A549 (cell line): ENCODE data around the gene FZD4. TPM values are rescaled to one million over a fixed set of nuclear protein-coding genes. Genes with fewer than 3 reads are reported as not detected.

ENCODE experiments used
- ATAC-seq, 2 experiments: fragments of 200-7000 bp in 1 of 2; fragments of >200 bp in 1 of 2; cut with Nextera tagmentation in 1 of 2; cut with Tn5 transposase in 1 of 2; 3 replicates each; pipeline versions ENCODE4 v1.8.0 to v1.9.1; 2018 to 2020; ENCODE audit warnings: mild to moderate bottlenecking in 1 of 2, moderate library complexity in 1 of 2
- CTCF ChIA-PET: fragments of 300-600 bp; sonication (Branson Sonifier 250); formaldehyde crosslinking; extraction: SDS; loops from one replicate; lab custom pipeline; 2021; ENCODE audit warnings: antibody characterized with exemption, inconsistent platforms; lab: Yijun Ruan, JAX
- POLR2A ChIA-PET: fragments of 350-600 bp; formaldehyde crosslinking; extraction: SDS; loops from one replicate; lab custom pipeline; 2021; ENCODE audit warnings: antibody characterized with exemption, inconsistent platforms; lab: Yijun Ruan, JAX
- DNase-seq, 2 experiments: peaks; one replicate each; pipeline versions ENCODE4 v3.0.0 to v3.0.0-alpha.2; 2011 to 2016; ENCODE audit warnings: low read depth in 1 of 2, low spot score in 1 of 2
- FAIRE-seq: peaks from 2 replicates; lab custom pipeline; 2011; peaks lifted over from hg19 to GRCh38; lab: Jason Lieb, UNC
- H3K27ac ChIP-seq, 2 experiments: fragments of >200 bp; sonication (Bioruptor Twin); formaldehyde crosslinking; 3 replicates each; pipeline ENCODE4 v1.5.1; 2016 to 2017
- H3K4me1 ChIP-seq: fragments of >200 bp; sonication (Bioruptor Twin); formaldehyde crosslinking; 3 replicates; pipeline ENCODE4 v1.6.1; 2016
- H3K4me2 ChIP-seq: fragments of >200 bp; sonication (Bioruptor Twin); formaldehyde crosslinking; 3 replicates; pipeline ENCODE4 v1.6.1; 2016
- H3K4me3 ChIP-seq: fragments of >200 bp; sonication (Bioruptor Twin); formaldehyde crosslinking; 3 replicates; pipeline ENCODE4 v1.5.1; 2016
- H3K9me3 ChIP-seq: fragments of >200 bp; sonication (Bioruptor Twin); formaldehyde crosslinking; 3 replicates; pipeline ENCODE4 v1.6.1; 2016
- ATOH8 ChIP-seq: fragments of 250-450 bp; sonication (Bioruptor Pico); IDR thresholded peaks from 2 replicates; pipeline ENCODE4 v1.5.0; 2020; ENCODE audit warnings: low read depth, mild to moderate bottlenecking, moderate library complexity
- CBX2 ChIP-seq: fragments of 200-600 bp; sonication (generic); IDR thresholded peaks from 2 replicates; pipeline ENCODE4 v1.6.1; 2016; ENCODE audit warnings: low read depth, mild to moderate bottlenecking, borderline replicate concordance
- FOSL2 ChIP-seq, 2 experiments: fragments of 450-650 bp in 1 of 2; fragments of >200 bp in 1 of 2; sonication (Bioruptor Twin) in 1 of 2; formaldehyde crosslinking; IDR thresholded peaks; 2 replicates each; pipeline versions ENCODE4 v1.5.0 to v1.6.1; 2016 to 2020; ENCODE audit warnings: mild to moderate bottlenecking in 1 of 2, moderate library complexity in 1 of 2
- HES2 ChIP-seq: fragments of >200 bp; sonication (Bioruptor Twin); formaldehyde crosslinking; IDR thresholded peaks from 2 replicates; pipeline ENCODE4 v1.6.1; 2016
- HOXA7 ChIP-seq: fragments of 250-450 bp; sonication (Bioruptor Pico); IDR thresholded peaks from 2 replicates; pipeline ENCODE4 v1.5.0; 2020; ENCODE audit warnings: mild to moderate bottlenecking, moderate library complexity
- HOXB5 ChIP-seq: fragments of 250-450 bp; sonication (Bioruptor Pico); IDR thresholded peaks from 2 replicates; pipeline ENCODE4 v1.5.0; 2020; ENCODE audit warnings: mild to moderate bottlenecking, moderate library complexity
- JUNB ChIP-seq: fragments of >200 bp; sonication (Bioruptor Twin); formaldehyde crosslinking; IDR thresholded peaks from 2 replicates; pipeline ENCODE4 v1.6.1; 2016
- KDM5A ChIP-seq: fragments of 200-600 bp; sonication (generic); IDR thresholded peaks from 2 replicates; pipeline ENCODE4 v1.6.1; 2016; ENCODE audit warnings: antibody characterized with exemption, mild to moderate bottlenecking
- MAZ ChIP-seq: fragments of 150-350 bp; IDR thresholded peaks from 2 replicates; pipeline ENCODE4 v1.6.1; 2014; ENCODE audit warnings: antibody characterized with exemption, low read depth, low read length, borderline replicate concordance
- POLR2A ChIP-seq: IDR thresholded peaks from 2 replicates; pipeline ENCODE4 v1.6.1; 2012; ENCODE audit warnings: mild to moderate bottlenecking, low read length
- RARB ChIP-seq: fragments of 250-450 bp; sonication (Bioruptor Pico); IDR thresholded peaks from 2 replicates; pipeline ENCODE4 v1.8.0; 2021; ENCODE audit warnings: mild to moderate bottlenecking, moderate library complexity
- RCOR1 ChIP-seq: fragments of 150-350 bp; IDR thresholded peaks from 2 replicates; pipeline ENCODE4 v1.6.1; 2014; ENCODE audit warnings: antibody characterized with exemption, low read length, low read depth
- RNF2 ChIP-seq: fragments of 200-600 bp; sonication (generic); IDR thresholded peaks from 2 replicates; pipeline ENCODE4 v1.6.1; 2016; ENCODE audit warnings: low read depth, mild to moderate bottlenecking, antibody characterized with exemption, moderate library complexity, borderline replicate concordance
- SMC3 ChIP-seq: fragments of >200 bp; sonication (Bioruptor Twin); formaldehyde crosslinking; IDR thresholded peaks from 3 replicates; pipeline ENCODE4 v1.6.1; 2018; ENCODE audit warnings: inconsistent platforms
- TP53 ChIP-seq: fragments of 250-450 bp; sonication (Bioruptor Pico); IDR thresholded peaks from 2 replicates; pipeline ENCODE4 v1.5.0; 2021; ENCODE audit warnings: mild to moderate bottlenecking, moderate library complexity
- ZFP36 ChIP-seq: fragments of 450-650 bp; IDR thresholded peaks from 2 replicates; pipeline ENCODE4 v1.6.1; 2014; ENCODE audit warnings: borderline replicate concordance; ENCODE audit not compliant: partially characterized antibody
- WGBS: methylation state at CpG from one replicate; pipeline ENCODE4 v1.1.6; 2017; ENCODE audit errors: missing lambda C conversion rate; 5-methylcytosine and 5-hydroxymethylcytosine counted together
- polyA plus RNA-seq, 4 experiments: library from polyadenylated mRNA; depleted of rRNA in 3 of 4; stranded (reverse); fragments of >200 nt; fragmentation: RNase III in 1 of 4; extraction: RNeasy Plus Mini Kit Qiagen cat#74134 plus additional on column Dnase treatment in 1 of 4; gene quantifications; 2 replicates in 3 of 4; 3 replicates in 1 of 4; pipeline ENCODE4 v1.2.3, GENCODE V29; 2011 to 2017

The FZD4 gene
- polyA plus RNA-seq, 2 of the 4 experiments (the other 2 are of a cell fraction): 0.67 to 0.90 TPM

GRCh38 chr11:86941871-86942599 lies 13.2 kb downstream of the FZD4 start:
- WGBS: 70% methylated on average over 4 of the region's 4 CpGs
- Histone ChIP-seq H3K4me2 (no peak overlapping the region), H3K27ac (no peak overlapping the region), H3K4me3 (no peak overlapping the region), H3K9me3 (no peaks in the 10 kb centered on the region), H3K4me1 (no peaks in the 10 kb centered on the region)
- ChIA-PET POLR2A (no interaction called here), CTCF (interaction anchor here (0.7 to 5.3 kb wide), 4 partner anchors 12 to 348 kb away, joined by 3 to 46 read pairs (median 4); partner anchors contain the start of gene FZD4)
- DNase-seq (no peak), FAIRE-seq (no peak), ATAC-seq (no peak)
- TF ChIP-seq RNF2 (no peak), ZFP36 (no peak), RCOR1 (no peak), TP53 (CRISPR knock-in tag) (no peak), HOXB5 (CRISPR knock-in tag) (no peak), SMC3 (no peak), ATOH8 (CRISPR knock-in tag) (no peak), HES2 (no peak), KDM5A (no peak), JUNB (no peak)

- H3K4me2 ChIP-seq: no peak overlapping the region
- TF ChIP-seq MAZ (no peak), ATOH8 (CRISPR knock-in tag) (no peak), RARB (CRISPR knock-in tag) (no peak), CBX2 (no peak)
- ATAC-seq (no peak), FAIRE-seq (no peak), DNase-seq (no peak)
- ChIA-PET POLR2A (no interaction called here), CTCF (interaction anchor here (0.7 to 5.3 kb wide), 2 partner anchors 13 to 349 kb away, joined by 5 to 46 read pairs; partner anchors contain the start of gene FZD4)
- no peak overlapping the region for H3K4me3 ChIP-seq
- H3K27ac ChIP-seq: no peak overlapping the region
- H3K4me1 ChIP-seq: no peaks in the 10 kb centered on the region
- H3K9me3 ChIP-seq: no peaks in the 10 kb centered on the region
- 65% methylated on average over 7 of the region's 7 CpGs for WGBS
These were observed 13.9 kb downstream of the FZD4 start for GRCh38 chr11:86941077-86941870.

- POLR2A ChIA-PET: no interaction called here
- WGBS: 79% methylated on average over 11 of the region's 11 CpGs
- H3K4me2 ChIP-seq: no peak overlapping the region
These were observed 14.9 kb downstream of the FZD4 start for GRCh38 chr11:86940122-86940777.

More at GRCh38 chr11:86940122-86940777, 14.9 kb downstream of the FZD4 start:
- H3K27ac ChIP-seq: no peak overlapping the region
- no peak for FAIRE-seq
- CTCF ChIA-PET: interaction anchor here (0.6 to 5.3 kb wide), 15 partner anchors 10 to 481 kb away, joined by 3 to 50 read pairs (median 10); partner anchors contain the start of genes FZD4 and TMEM135
- DNase-seq: no peak
- ATAC-seq: no peak; a peak in 1 of 6 replicates
- no peaks in the 10 kb centered on the region for H3K4me1 ChIP-seq
- no peaks in the 10 kb centered on the region for H3K9me3 ChIP-seq
- TF ChIP-seq POLR2A (no peak), FOSL2 (IDR thresholded peaks at IDR 0.05) (no peak), FOSL2 (CRISPR knock-in tag; IDR thresholded peaks at IDR 0.05) (no peak), KDM5A (no peak), HOXB5 (CRISPR knock-in tag) (no peak), HOXA7 (no peak)
- no peak overlapping the region for H3K4me3 ChIP-seq
